Stomach (tissue), 4 donors: Measurements from ENCODE around the gene DIMT1.

Experiments used
- CTCF ChIP-seq, 7 experiments: fragments of 450-650 bp in 4 of 7; fragments of 200-600 bp in 3 of 7; sonication (generic) in 3 of 7; IDR thresholded peaks; one replicate each; pipeline ENCODE4 v1.5.1; 2016 to 2019; ENCODE audit warnings: antibody characterized with exemption in 7 of 7, control low read depth in 2 of 7, mild to moderate bottlenecking in 1 of 7
- EP300 ChIP-seq: sonication (generic); formaldehyde crosslinking; IDR thresholded peaks from one replicate; pipeline ENCODE4 v1.6.1; 2017; ENCODE audit warnings: antibody characterized with exemption
- POLR2A ChIP-seq, 4 donors: fragments of 450-650 bp; IDR thresholded peaks; one replicate each; pipeline ENCODE4 v1.6.1; 2016; ENCODE audit warnings: antibody characterized with exemption in 4 of 4, control low read depth in 2 of 4, mild to moderate bottlenecking in 1 of 4, moderate library complexity in 1 of 4
- POLR2AphosphoS5 ChIP-seq, 3 donors: sonication (generic); formaldehyde crosslinking; IDR thresholded peaks; one replicate each; pipeline ENCODE4 v1.6.1; 2016; ENCODE audit warnings: antibody characterized with exemption in 3 of 3

- no peak for TF ChIP-seq POLR2A (IDR thresholded peaks at IDR 0.05)
- TF ChIP-seq CTCF (IDR thresholded peaks at IDR 0.05), result no peak
- TF ChIP-seq POLR2AphosphoS5 (IDR thresholded peaks at IDR 0.05), result no peak
- no peak for TF ChIP-seq EP300
Measured at GRCh38 chr5:62424763-62425162, 21.1 kb upstream of the DIMT1 start.
